Trophoblast cell (in vitro differentiated cells and primary cell): ENCODE data around the gene GRID1.
A peak's percentile ranks its signal among the peaks of the same experiment; 100 is the strongest.

ENCODE experiments used
- DNase-seq, 2 donors: peaks; one replicate each; pipeline ENCODE4 v3.0.0-alpha.2; 2016
- H2AFZ ChIP-seq: 2 replicates; pipeline ENCODE4 v1.6.1; 2013; ENCODE audit warnings: low read length, moderate library complexity, mild to moderate bottlenecking; ENCODE audit not compliant: insufficient read depth, poor library complexity
- H2AK5ac ChIP-seq: 2 replicates; pipeline ENCODE4 v1.6.1; 2013; ENCODE audit warnings: mild to moderate bottlenecking, low read length
- H2BK120ac ChIP-seq: 2 replicates; pipeline ENCODE4 v1.6.1; 2013; ENCODE audit warnings: low read length, mild to moderate bottlenecking, moderate library complexity; ENCODE audit not compliant: insufficient read depth, poor library complexity
- H2BK12ac ChIP-seq: 2 replicates; pipeline ENCODE4 v1.6.1; 2013; ENCODE audit warnings: mild to moderate bottlenecking, low read length, moderate library complexity
- H2BK5ac ChIP-seq: 2 replicates; pipeline ENCODE4 v1.6.1; 2013; ENCODE audit warnings: low read length, low read depth, moderate library complexity, mild to moderate bottlenecking; ENCODE audit not compliant: poor library complexity
- H3K14ac ChIP-seq: 2 replicates; pipeline ENCODE4 v1.6.1; 2013; ENCODE audit warnings: mild to moderate bottlenecking, low read length
- H3K18ac ChIP-seq: 2 replicates; pipeline ENCODE4 v1.6.1; 2013; ENCODE audit warnings: mild to moderate bottlenecking, low read length
- H3K23ac ChIP-seq: 2 replicates; pipeline ENCODE4 v1.6.1; 2013; ENCODE audit warnings: low read length
- H3K27ac ChIP-seq: 2 replicates; pipeline ENCODE4 v1.5.1; 2013; ENCODE audit warnings: low read depth, mild to moderate bottlenecking, inconsistent platforms, low read length, moderate library complexity
- H3K27me3 ChIP-seq: 2 replicates; pipeline ENCODE4 v1.6.1; 2013; ENCODE audit warnings: inconsistent platforms, mild to moderate bottlenecking, low read length, moderate library complexity; ENCODE audit not compliant: insufficient read depth
- H3K36me3 ChIP-seq, 2 experiments: 1 replicate in 1 of 2; 2 replicates in 1 of 2; pipeline ENCODE4 v1.6.1; 2013; ENCODE audit warnings: low read length in 2 of 2, mild to moderate bottlenecking in 2 of 2, moderate library complexity in 1 of 2; ENCODE audit not compliant: insufficient read depth in 2 of 2, control insufficient read depth in 1 of 2
- H3K4ac ChIP-seq: 2 replicates; pipeline ENCODE4 v1.6.1; 2013; ENCODE audit warnings: low read depth, mild to moderate bottlenecking, low read length, moderate library complexity
- H3K4me1 ChIP-seq, 2 experiments: 1 replicate in 1 of 2; 2 replicates in 1 of 2; pipeline ENCODE4 v1.6.1; 2013; ENCODE audit warnings: low read length in 2 of 2, mild to moderate bottlenecking in 2 of 2, moderate library complexity in 1 of 2; ENCODE audit not compliant: insufficient read depth in 2 of 2, control insufficient read depth in 1 of 2
- H3K4me2 ChIP-seq: 2 replicates; pipeline ENCODE4 v1.6.1; 2013; ENCODE audit warnings: inconsistent platforms, mild to moderate bottlenecking, low read length, moderate library complexity
- H3K4me3 ChIP-seq: 2 replicates; pipeline ENCODE4 v1.5.1; 2013; ENCODE audit warnings: mild to moderate bottlenecking, low read depth, low read length, inconsistent platforms
- H3K79me1 ChIP-seq: one replicate; pipeline ENCODE4 v1.6.1; 2013; ENCODE audit warnings: low read length
- H3K79me2 ChIP-seq: 2 replicates; pipeline ENCODE4 v1.6.1; 2013; ENCODE audit warnings: low read length, mild to moderate bottlenecking; ENCODE audit not compliant: control insufficient read depth, insufficient read depth, poor library complexity
- H3K9ac ChIP-seq: 2 replicates; pipeline ENCODE4 v1.6.1; 2013; ENCODE audit warnings: mild to moderate bottlenecking, low read length
- H3K9me3 ChIP-seq: 2 replicates; pipeline ENCODE4 v1.6.1; 2013; ENCODE audit warnings: low read depth, mild to moderate bottlenecking, control low read depth, inconsistent platforms, low read length; ENCODE audit not compliant: insufficient read depth
- H4K12ac ChIP-seq: 2 replicates; pipeline ENCODE4 v1.6.1; 2013; ENCODE audit warnings: low read depth, mild to moderate bottlenecking, low read length, moderate library complexity
- H4K8ac ChIP-seq: 2 replicates; pipeline ENCODE4 v1.6.1; 2013; ENCODE audit warnings: low read depth, mild to moderate bottlenecking, low read length, moderate library complexity
- H4K91ac ChIP-seq: one replicate; pipeline ENCODE4 v1.6.1; 2013; ENCODE audit warnings: low read depth, mild to moderate bottlenecking, low read length, moderate library complexity
- WGBS: extraction: QIAGEN DNeasy Blood & Tissue Kit; methylation state at CpG from one replicate; pipeline ENCODE4 v1.1.7; 2013; ENCODE audit warnings: missing lambda C conversion rate; ENCODE audit not compliant: insufficient read length, insufficient coverage; ENCODE audit errors: extremely low coverage; 5-methylcytosine and 5-hydroxymethylcytosine counted together

GRID1 gene

DNA sequence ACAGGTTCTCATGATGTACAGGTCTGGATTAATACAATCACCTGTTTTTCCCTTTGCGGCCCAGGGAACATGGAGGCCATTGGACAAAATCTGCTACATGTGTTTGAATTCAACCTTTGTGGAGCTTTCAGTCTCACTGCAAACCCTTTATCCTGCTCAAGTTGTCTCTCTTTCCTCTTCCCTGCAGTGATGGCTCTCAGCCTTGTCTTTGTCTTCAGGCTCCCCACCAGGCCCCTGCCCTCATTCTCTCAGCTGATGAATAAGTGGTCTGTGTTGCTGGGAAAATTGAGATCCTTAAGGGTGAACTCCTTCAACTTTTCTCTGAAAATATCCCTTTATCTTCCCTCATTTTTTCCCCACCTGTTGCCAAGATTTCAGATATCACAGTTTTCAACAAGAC, 791.2 kb downstream of the GRID1 start:
- no peak overlapping the region for H3K9ac ChIP-seq
- no peak overlapping the region for H3K4me2 ChIP-seq
- H2AFZ ChIP-seq: no peak overlapping the region
- H3K27ac ChIP-seq: no peak overlapping the region
- no peak overlapping the region for H3K23ac ChIP-seq
- H3K79me2 ChIP-seq: peaks cover 2% of the 10 kb centered on the region
- peaks cover 4 to 7% of the 10 kb centered on the region in 2 experiments for H3K4me1 ChIP-seq
- H3K79me1 ChIP-seq: peaks cover 3% of the 10 kb centered on the region
- DNase-seq: no peak
- no peak overlapping the region for H2BK12ac ChIP-seq
- no peak overlapping the region for H4K8ac ChIP-seq
- H2BK5ac ChIP-seq: no peak overlapping the region
- H3K4me3 ChIP-seq: no peak overlapping the region
- no peak overlapping the region for H4K91ac ChIP-seq
- H3K36me3 ChIP-seq: no peaks in the 10 kb centered on the region
- no peaks in the 10 kb centered on the region for H3K27me3 ChIP-seq
- H2BK120ac ChIP-seq: no peak overlapping the region
- no peak overlapping the region for H3K18ac ChIP-seq
- WGBS: no CpG with 5 or more reads among the region's 1 CpG
- no peak overlapping the region for H4K12ac ChIP-seq
- H2AK5ac ChIP-seq: no peak overlapping the region
- no peaks in the 10 kb centered on the region for H3K9me3 ChIP-seq
- H3K14ac ChIP-seq: no peak overlapping the region
- H3K4ac ChIP-seq: no peak overlapping the region

- Histone ChIP-seq H3K27ac (peak overlapping the region; percentile 7), H3K36me3 (no peaks in the 10 kb centered on the region), H3K9me3 (no peaks in the 10 kb centered on the region), H4K12ac (no peak overlapping the region), H2AK5ac (no peak overlapping the region), H3K27me3 (no peaks in the 10 kb centered on the region), H3K79me1 (peaks cover 3% of the 10 kb centered on the region), H3K4me1 (peaks cover 4 to 10% of the 10 kb centered on the region in 2 experiments), H3K9ac (no peak overlapping the region), H3K4ac (no peak overlapping the region), H3K23ac (no peak overlapping the region), H2BK12ac (no peak overlapping the region), H4K91ac (no peak overlapping the region), H3K14ac (no peak overlapping the region), H2BK120ac (no peak overlapping the region), H3K4me3 (no peak overlapping the region), H2BK5ac (peak overlapping the region; percentile 71), H3K79me2 (peaks cover 2% of the 10 kb centered on the region), H4K8ac (peak overlapping the region; percentile 35), H3K4me2 (no peak overlapping the region), H2AFZ (no peak overlapping the region), H3K18ac (no peak overlapping the region)
- peak; percentile 78 to 82 for DNase-seq
- WGBS: no CpG with 5 or more reads among the region's 1 CpG
Measured at GRCh38 chr10:85570871-85571270, 795.7 kb downstream of the GRID1 start.

GRCh38 chr10:85565381-85565780, 801.2 kb downstream of the GRID1 start:
- Histone ChIP-seq H2AK5ac (no peak overlapping the region), H3K14ac (no peak overlapping the region), H3K27ac (no peak overlapping the region), H4K12ac (no peak overlapping the region), H4K91ac (no peak overlapping the region), H2BK12ac (peak overlapping the region; percentile 36), H3K4me2 (no peak overlapping the region), H2BK120ac (peak overlapping the region; percentile 38), H3K79me1 (no peaks in the 10 kb centered on the region), H3K4ac (no peak overlapping the region), H3K4me1 (peaks cover 0 to 3% of the 10 kb centered on the region in 2 experiments), H3K36me3 (no peaks in the 10 kb centered on the region), H3K9me3 (no peaks in the 10 kb centered on the region), H3K79me2 (no peaks in the 10 kb centered on the region), H3K23ac (no peak overlapping the region), H3K27me3 (no peaks in the 10 kb centered on the region), H3K9ac (peak overlapping the region; percentile 60), H2BK5ac (no peak overlapping the region), H3K4me3 (no peak overlapping the region), H2AFZ (no peak overlapping the region), H3K18ac (no peak overlapping the region), H4K8ac (no peak overlapping the region)
- DNase-seq: peak in 1 of 2 donors; percentile 59
- WGBS: no CpG with 5 or more reads among the region's 1 CpG

DNA sequence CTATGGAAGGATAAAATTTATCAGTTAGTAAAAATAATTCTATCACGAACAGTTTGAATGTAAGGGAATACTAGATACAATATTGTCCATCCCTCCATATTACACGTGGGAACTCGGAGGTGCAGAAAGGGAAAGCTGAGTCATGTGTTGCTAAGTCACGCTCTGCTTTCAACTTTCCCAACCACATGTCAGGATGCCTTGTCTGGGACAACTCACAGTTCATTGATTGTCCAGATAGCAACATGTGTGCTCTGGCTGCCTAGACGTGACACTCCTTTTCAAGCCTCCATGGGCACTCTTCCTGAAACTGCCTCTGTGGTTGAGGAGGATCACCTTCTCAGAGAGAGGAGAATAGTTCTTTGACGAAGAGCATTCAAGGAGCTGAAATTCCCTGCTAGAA, 808.1 kb downstream of the GRID1 start:
- no peak overlapping the region for H4K12ac ChIP-seq
- no peak overlapping the region for H2AK5ac ChIP-seq
- no peak overlapping the region for H2BK5ac ChIP-seq
- no peak overlapping the region for H3K4ac ChIP-seq
- H3K27me3 ChIP-seq: no peaks in the 10 kb centered on the region
- no peaks in the 10 kb centered on the region for H3K4me1 ChIP-seq
- no peaks in the 10 kb centered on the region for H3K9me3 ChIP-seq
- H2BK12ac ChIP-seq: no peak overlapping the region
- H3K18ac ChIP-seq: no peak overlapping the region
- no peak overlapping the region for H2AFZ ChIP-seq
- H3K4me2 ChIP-seq: no peak overlapping the region
- H3K36me3 ChIP-seq: no peaks in the 10 kb centered on the region
- no peak overlapping the region for H3K9ac ChIP-seq
- no peak overlapping the region for H4K91ac ChIP-seq
- H3K27ac ChIP-seq: no peak overlapping the region
- no CpG with 5 or more reads among the region's 6 CpGs for WGBS
- no peak overlapping the region for H4K8ac ChIP-seq
- no peak overlapping the region for H3K4me3 ChIP-seq
- DNase-seq: peak; percentile 71 to 79
- no peaks in the 10 kb centered on the region for H3K79me1 ChIP-seq
- no peak overlapping the region for H2BK120ac ChIP-seq
- no peak overlapping the region for H3K23ac ChIP-seq
- H3K79me2 ChIP-seq: no peaks in the 10 kb centered on the region
- no peak overlapping the region for H3K14ac ChIP-seq
